H1 (cell line): ENCODE data around the gene MS4A15. TPM values are rescaled to one million over a fixed set of nuclear protein-coding genes. Genes with fewer than 3 reads are reported as not detected.

Experiments
- CEBPB ChIP-seq: IDR thresholded peaks from 2 replicates; pipeline ENCODE4 v1.6.1; 2012; ENCODE audit warnings: low read depth, low read length
- CHD7 ChIP-seq: fragments of 300-600 bp; sonication (generic); IDR thresholded peaks from 2 replicates; pipeline ENCODE4 v1.7.1; 2012; ENCODE audit warnings: low read length, moderate library complexity, mild to moderate bottlenecking, inconsistent platforms; ENCODE audit not compliant: insufficient replicate concordance
- CREB1 ChIP-seq: IDR thresholded peaks from 2 replicates; pipeline ENCODE4 v1.6.1; 2012; ENCODE audit warnings: inconsistent platforms
- EZH2 ChIP-seq: fragments of 200-600 bp; sonication (generic); IDR thresholded peaks from 2 replicates; pipeline ENCODE4 v1.7.1; 2012; ENCODE audit warnings: low read depth, mild to moderate bottlenecking, moderate library complexity, low read length, inconsistent platforms; ENCODE audit not compliant: severe bottlenecking
- GTF2F1 ChIP-seq: IDR thresholded peaks from 2 replicates; pipeline ENCODE4 v1.6.1; 2012; ENCODE audit warnings: low read depth, low read length, improper control_type of control experiment, borderline replicate concordance
- PHF8 ChIP-seq: fragments of 200-600 bp; sonication (generic); conservative IDR thresholded peaks from 2 replicates; pipeline ENCODE4 v1.7.1; 2012; ENCODE audit warnings: low read depth, mild to moderate bottlenecking, inconsistent platforms, low read length, moderate library complexity
- RFX5 ChIP-seq: IDR thresholded peaks from 2 replicates; pipeline ENCODE4 v1.6.1; 2011; ENCODE audit warnings: low read depth, low read length, improper control_type of control experiment, borderline replicate concordance
- SP1 ChIP-seq: IDR thresholded peaks from 2 replicates; pipeline ENCODE4 v1.6.1; 2011; ENCODE audit warnings: low read depth, low read length
- TAF1 ChIP-seq: IDR thresholded peaks from 2 replicates; pipeline ENCODE4 v1.6.1; 2011; ENCODE audit warnings: mild to moderate bottlenecking, low read depth, low read length
- YY1 ChIP-seq: IDR thresholded peaks from 2 replicates; pipeline ENCODE4 v1.6.1; 2011; ENCODE audit warnings: low read depth, mild to moderate bottlenecking, low read length
- polyA plus RNA-seq, 7 experiments: library from polyadenylated mRNA; depleted of rRNA in 3 of 7; stranded (reverse) in 5 of 7; unstranded in 2 of 7; fragments of >200 nt in 5 of 7; fragments of 200-250 nt in 2 of 7; gene quantifications; 1 replicate in 5 of 7; 2 replicates in 1 of 7; 4 replicates in 1 of 7; pipeline versions ENCODE4 v1.2.1 to v1.2.3, GENCODE V29; 2011 to 2013; ENCODE audit warnings: missing spikeins in 2 of 7, mixed read lengths in 2 of 7
- total RNA-seq: library from RNA; stranded (reverse); fragmentation: NEBNext Ultra II Directional; extraction: Animal tissue kit (Norgen Biotek cat#: 25700); gene quantifications from 2 replicates; pipeline ENCODE4 v1.2.1, GENCODE V29; 2021

The MS4A15 gene
- total and polyA plus RNA-seq, 2 of the 8 experiments (the other 6 are each of a cell fraction or from before 2014, with no cell fraction given): 0.15 to 0.17 TPM

DNA sequence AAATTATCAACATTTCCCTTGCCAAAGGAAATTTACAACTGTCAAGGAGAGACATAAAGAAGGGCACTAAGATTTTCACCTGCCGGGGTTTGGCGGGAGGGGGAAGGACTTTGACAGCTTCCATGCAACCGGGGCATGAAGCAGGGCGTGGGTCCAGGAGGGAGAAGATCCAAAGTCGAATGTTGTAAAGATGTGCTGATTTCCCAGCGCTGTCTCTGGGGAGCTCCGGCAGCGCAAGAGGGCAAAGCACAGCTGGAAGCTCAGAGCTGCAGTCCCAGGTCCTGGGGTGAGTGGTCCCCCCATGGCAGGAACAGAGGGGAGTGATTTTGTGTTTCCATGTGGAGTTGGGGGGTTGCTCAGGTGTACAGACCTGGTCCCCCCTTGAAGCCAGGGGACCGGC is 28.5 kb downstream of the MS4A15 start, which contains the start of gene MS4A10 (continued):
- TF ChIP-seq CHD7 (no peak), EZH2 (no peak), CEBPB (no peak), CREB1 (no peak), SP1 (no peak), YY1 (no peak), GTF2F1 (no peak), RFX5 (no peak), PHF8 (no peak), TAF1 (no peak)
